Erythroblast (primary cell): Measurements from ENCODE around the gene CRTC3.

Experiments used
- GATA1 ChIP-seq: IDR thresholded peaks from 2 replicates; pipeline ENCODE4 v1.6.1; 2011; ENCODE audit warnings: low read depth, mild to moderate bottlenecking, control low read depth, low read length, moderate library complexity
- POLR2A ChIP-seq: IDR thresholded peaks from 2 replicates; pipeline ENCODE4 v1.6.1; 2011; ENCODE audit warnings: mild to moderate bottlenecking, low read length

DNA sequence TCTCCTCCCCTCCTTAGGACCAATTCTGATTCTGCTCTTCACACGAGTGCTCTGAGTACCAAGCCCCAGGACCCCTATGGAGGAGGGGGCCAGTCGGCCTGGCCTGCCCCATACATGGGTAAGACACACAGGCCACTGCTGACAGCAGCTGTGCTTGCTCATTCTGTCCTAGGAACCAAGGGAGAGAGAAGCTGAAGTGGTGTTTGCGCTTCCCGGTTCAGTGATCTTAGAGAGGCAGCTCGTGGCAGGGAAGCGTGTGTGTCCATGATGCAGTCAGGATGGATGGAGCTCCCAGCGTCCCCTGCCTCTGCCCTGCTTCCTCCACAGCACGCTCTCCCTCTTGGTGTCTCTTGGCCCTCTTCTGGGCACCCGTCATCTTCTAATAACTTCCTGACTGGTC, 77.6 kb downstream of the CRTC3 start:
- TF ChIP-seq POLR2A = no peak
- no peak for TF ChIP-seq GATA1
